Keratinocyte (primary cell): ENCODE measurements around the gene SUSD3. TPM values are rescaled to one million over a fixed set of nuclear protein-coding genes. Genes with fewer than 3 reads are reported as not detected.
A peak's percentile ranks its signal among the peaks of the same experiment; 100 is the strongest.

Source experiments
- DNase-seq: peaks from one replicate; pipeline ENCODE4 v3.0.0-alpha.2; 2011; ENCODE audit warnings: low read depth, missing footprints, low spot score
- FAIRE-seq: peaks from 2 replicates; lab custom pipeline; 2011; peaks lifted over from hg19 to GRCh38; lab: Jason Lieb, UNC
- H2AFZ ChIP-seq: 2 replicates; pipeline ENCODE4 v1.6.0; 2012; ENCODE audit warnings: low read length, control low read depth, inconsistent platforms; ENCODE audit not compliant: control insufficient read depth
- H3K27ac ChIP-seq: 2 replicates; pipeline ENCODE4 v1.5.1; 2011; ENCODE audit warnings: low read length; ENCODE audit not compliant: control insufficient read depth, insufficient read depth
- H3K27me3 ChIP-seq: 3 replicates; pipeline ENCODE4 v1.6.0; 2011; ENCODE audit warnings: low read length; ENCODE audit not compliant: control insufficient read depth, insufficient read depth; ENCODE audit errors: extremely low read depth
- H3K36me3 ChIP-seq, 2 experiments: 2 replicates in 1 of 2; 3 replicates in 1 of 2; pipeline ENCODE4 v1.5.1; 2011; ENCODE audit warnings: low read length in 2 of 2, mild to moderate bottlenecking in 1 of 2; ENCODE audit not compliant: control insufficient read depth in 2 of 2, insufficient read depth in 2 of 2; ENCODE audit errors: extremely low read depth in 1 of 2
- H3K4me1 ChIP-seq: 3 replicates; pipeline ENCODE4 v1.5.1; 2011; ENCODE audit warnings: low read length; ENCODE audit not compliant: control insufficient read depth, insufficient read depth; ENCODE audit errors: extremely low read depth
- H3K4me2 ChIP-seq: 3 replicates; pipeline ENCODE4 v1.6.0; 2011; ENCODE audit warnings: low read depth, low read length; ENCODE audit not compliant: control insufficient read depth, insufficient read depth; ENCODE audit errors: extremely low read depth
- H3K4me3 ChIP-seq, 3 experiments: fragments of 200-600 bp in 1 of 3; sonication (generic) in 1 of 3; 2 replicates in 2 of 3; 3 replicates in 1 of 3; pipeline ENCODE4 v1.5.1; 2011 to 2016; ENCODE audit warnings: low read length in 3 of 3, mild to moderate bottlenecking in 3 of 3, control low read depth in 2 of 3, inconsistent platforms in 1 of 3, low read depth in 1 of 3, mixed read lengths in 1 of 3, mixed run types in 1 of 3, moderate library complexity in 1 of 3; ENCODE audit not compliant: control insufficient read depth in 2 of 3, insufficient read depth in 2 of 3; ENCODE audit errors: extremely low read depth in 1 of 3
- H3K79me2 ChIP-seq: 2 replicates; pipeline ENCODE4 v1.6.0; 2012; ENCODE audit warnings: low read length; ENCODE audit not compliant: control insufficient read depth, insufficient read depth
- H3K9ac ChIP-seq: 3 replicates; pipeline ENCODE4 v1.6.0; 2011; ENCODE audit warnings: low read length; ENCODE audit not compliant: control insufficient read depth, insufficient read depth; ENCODE audit errors: extremely low read depth
- H3K9me1 ChIP-seq: 3 replicates; pipeline ENCODE4 v1.6.0; 2011; ENCODE audit warnings: low read length; ENCODE audit not compliant: control insufficient read depth, insufficient read depth; ENCODE audit errors: extremely low read depth
- H3K9me3 ChIP-seq: 2 replicates; pipeline ENCODE4 v1.5.1; 2012; ENCODE audit warnings: low read depth, low read length; ENCODE audit not compliant: control insufficient read depth
- H4K20me1 ChIP-seq: 3 replicates; pipeline ENCODE4 v1.6.0; 2011; ENCODE audit warnings: low read length; ENCODE audit not compliant: control insufficient read depth, insufficient read depth; ENCODE audit errors: extremely low read depth
- CTCF ChIP-seq, 3 experiments: IDR thresholded peaks in 1 of 3; conservative IDR thresholded peaks in 1 of 3; optimal IDR thresholded peaks in 1 of 3; 2 replicates in 2 of 3; 3 replicates in 1 of 3; pipeline versions ENCODE3 to v1.5.1; 2011; ENCODE audit warnings: low read length in 3 of 3, mild to moderate bottlenecking in 3 of 3, moderate library complexity in 2 of 3, control low read depth in 1 of 3, inconsistent platforms in 1 of 3; ENCODE audit not compliant: insufficient read depth in 2 of 3; ENCODE audit errors: extremely low read depth in 1 of 3
- EZH2 ChIP-seq: IDR thresholded peaks from one replicate; pipeline ENCODE4 v1.6.1; 2012; ENCODE audit warnings: inconsistent platforms, mild to moderate bottlenecking, low read length, moderate library complexity
- dilution Hi-C: fragments of 300-500 bp; cut with MboI; formaldehyde crosslinking; loops from one replicate; pipeline ENCODE4 v1.7.0; 2020; ENCODE audit warnings: low sequenced_read_pairs; ENCODE audit not compliant: extremely low pct_ligation_motif_present
- polyA plus RNA-seq, 5 experiments: library from polyadenylated mRNA; depleted of rRNA in 3 of 5; stranded (reverse) in 3 of 5; stranded (forward) in 1 of 5; unstranded in 1 of 5; fragments of >200 nt; gene quantifications; 1 replicate in 1 of 5; 2 replicates in 3 of 5; 3 replicates in 1 of 5; pipeline versions ENCODE4 v1.2.1 to v1.2.3, GENCODE V29; 2011 to 2012; ENCODE audit warnings: missing spikeins in 2 of 5, low read depth in 1 of 5, low replicate concordance in 1 of 5

SUSD3 gene
- polyA plus RNA-seq, 1 donor (not counting 4 experiments of a cell fraction or from before 2014, with no cell fraction given), result 0.20 TPM

- FAIRE-seq (no peak), DNase-seq (no peak)
- Histone ChIP-seq H3K27me3 (peaks cover 16% of the 10 kb centered on the region), H2AFZ (no peak overlapping the region), H3K36me3 (no peaks in the 10 kb centered on the region), H3K4me2 (no peak overlapping the region), H4K20me1 (no peaks in the 10 kb centered on the region), H3K27ac (no peak overlapping the region), H3K4me1 (peaks cover 23% of the 10 kb centered on the region), H3K9ac (no peak overlapping the region), H3K79me2 (no peaks in the 10 kb centered on the region), H3K9me1 (no peaks in the 10 kb centered on the region), H3K4me3 (no peak overlapping the region), H3K9me3 (no peaks in the 10 kb centered on the region)
- dilution Hi-C loops, result no loop called here
- no peak for TF ChIP-seq EZH2
- no peak for TF ChIP-seq CTCF (optimal IDR thresholded peaks at IDR 0.05 in 1 of 3, IDR thresholded peaks at IDR 0.05 in 1 of 3, conservative IDR thresholded peaks at IDR 0.05 in 1 of 3; ENCODE audit: extremely low read depth in 1 of 3, insufficient read depth in 2 of 3, low read length in 3 of 3)
These were observed 73.2 kb downstream of the SUSD3 start for GRCh38 chr9:93131599-93132286.

GRCh38 chr9:93132287-93132927, 73.9 kb downstream of the SUSD3 start:
- no peaks in the 10 kb centered on the region for H4K20me1 ChIP-seq
- DNase-seq (no peak), FAIRE-seq (no peak)
- H3K4me1 ChIP-seq, result peaks cover 23% of the 10 kb centered on the region
- peak overlapping the region; percentile 82 for H3K9ac ChIP-seq
- H3K4me2 ChIP-seq, result peak overlapping the region; percentile 90
- H2AFZ ChIP-seq, result peak overlapping the region; percentile 44
- TF ChIP-seq CTCF (optimal IDR thresholded peaks at IDR 0.05 in 1 of 3, IDR thresholded peaks at IDR 0.05 in 1 of 3, conservative IDR thresholded peaks at IDR 0.05 in 1 of 3; ENCODE audit: extremely low read depth in 1 of 3, insufficient read depth in 2 of 3, low read length in 3 of 3) (no peak), EZH2 (no peak)
- H3K9me1 ChIP-seq, result no peaks in the 10 kb centered on the region
- dilution Hi-C loops, result no loop called here
- H3K4me3 ChIP-seq, result peak overlapping the region; percentile 46 to 74 (median 64)
- H3K79me2 ChIP-seq, result no peaks in the 10 kb centered on the region
- H3K27me3 ChIP-seq, result peaks cover 16% of the 10 kb centered on the region
- H3K9me3 ChIP-seq, result no peaks in the 10 kb centered on the region
- H3K36me3 ChIP-seq, result no peaks in the 10 kb centered on the region
- H3K27ac ChIP-seq, result no peak overlapping the region
